ENCODE data around the gene CDKN1A. TPM values are rescaled to one million over a fixed set of nuclear protein-coding genes. Genes with fewer than 3 reads are reported as not detected.

Gene CDKN1A
- total RNA-seq, 1 experiment from 2014 or later: 17.4 TPM

DNA sequence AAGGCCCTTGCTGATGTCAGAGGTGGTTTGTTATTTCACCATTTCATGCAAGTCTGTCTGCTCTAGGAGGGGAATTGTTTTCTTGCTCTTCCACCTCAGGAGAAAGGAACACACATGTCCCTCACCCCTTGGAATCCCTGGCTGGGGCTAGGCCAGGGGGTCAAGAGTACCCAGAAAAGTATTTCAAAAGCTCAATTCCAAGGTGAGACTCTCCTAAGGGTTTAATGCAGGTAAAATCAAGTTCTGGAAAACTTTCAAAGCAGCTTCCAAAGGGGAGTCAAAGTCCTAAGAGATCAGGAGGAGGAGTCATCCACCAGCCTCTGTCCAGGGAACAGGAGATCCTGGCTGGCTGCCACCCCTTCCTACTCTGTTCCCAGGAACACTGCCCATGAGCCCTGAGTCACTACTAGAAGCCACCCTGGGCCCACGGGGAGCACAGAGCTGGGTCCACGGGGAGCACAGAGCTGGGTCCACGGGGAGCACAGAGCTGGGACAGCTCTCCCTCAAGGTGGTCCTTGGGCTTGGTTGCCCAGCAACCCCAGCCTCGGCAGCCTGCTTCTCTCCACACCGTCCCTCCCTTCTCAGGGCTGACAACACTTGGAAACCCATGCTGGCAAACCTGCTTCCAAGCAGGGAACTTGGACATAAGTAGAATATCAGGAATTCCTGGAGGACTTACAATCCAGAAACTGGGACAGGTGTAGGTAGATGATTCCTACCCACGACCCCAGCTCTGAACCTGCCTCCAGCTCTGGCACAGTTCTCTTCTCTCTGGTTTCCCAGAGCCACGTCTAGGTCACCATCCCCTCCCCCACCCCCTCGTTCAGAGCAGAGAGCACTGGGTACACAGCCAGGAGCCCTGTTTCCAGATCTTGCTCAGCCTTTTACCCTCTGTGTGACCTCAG lies 35.3 kb upstream of the CDKN1A start:
- TF ChIP-seq, protein P1, sequence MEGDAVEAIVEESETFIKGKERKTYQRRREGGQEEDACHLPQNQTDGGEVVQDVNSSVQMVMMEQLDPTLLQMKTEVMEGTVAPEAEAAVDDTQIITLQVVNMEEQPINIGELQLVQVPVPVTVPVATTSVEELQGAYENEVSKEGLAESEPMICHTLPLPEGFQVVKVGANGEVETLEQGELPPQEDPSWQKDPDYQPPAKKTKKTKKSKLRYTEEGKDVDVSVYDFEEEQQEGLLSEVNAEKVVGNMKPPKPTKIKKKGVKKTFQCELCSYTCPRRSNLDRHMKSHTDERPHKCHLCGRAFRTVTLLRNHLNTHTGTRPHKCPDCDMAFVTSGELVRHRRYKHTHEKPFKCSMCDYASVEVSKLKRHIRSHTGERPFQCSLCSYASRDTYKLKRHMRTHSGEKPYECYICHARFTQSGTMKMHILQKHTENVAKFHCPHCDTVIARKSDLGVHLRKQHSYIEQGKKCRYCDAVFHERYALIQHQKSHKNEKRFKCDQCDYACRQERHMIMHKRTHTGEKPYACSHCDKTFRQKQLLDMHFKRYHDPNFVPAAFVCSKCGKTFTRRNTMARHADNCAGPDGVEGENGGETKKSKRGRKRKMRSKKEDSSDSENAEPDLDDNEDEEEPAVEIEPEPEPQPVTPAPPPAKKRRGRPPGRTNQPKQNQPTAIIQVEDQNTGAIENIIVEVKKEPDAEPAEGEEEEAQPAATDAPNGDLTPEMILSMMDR (conservative IDR thresholded peaks at IDR 0.05): no peak
- no peak overlapping the region for H3K27ac ChIP-seq (ENCODE audit: insufficient read length, low read depth, low read length)

More for the DNA sequence above, 35.3 kb upstream of the CDKN1A start:
- H2BK12ac ChIP-seq (ENCODE audit: insufficient read length, low read depth, low read length): no peak overlapping the region
- Mint-ChIP-seq H3K27me3 (ENCODE audit: low read depth) (no peaks in the 10 kb centered on the region; the same call in 1 of the 2 replicates), H3K9me3 (no peaks in the 10 kb centered on the region), H3K4me3 (no peak overlapping the region), H3K36me3 (ENCODE audit: insufficient read depth in 1 of 3, low read depth in 3 of 3) (no peaks in the 10 kb centered on the region), H3K4me1 (peaks cover 17% of the 10 kb centered on the region in 2 experiments), H3K27ac (no peak overlapping the region)
- no peaks in the 10 kb centered on the region for H3K27me3 ChIP-seq (ENCODE audit: insufficient read depth, low read length)
- no peak overlapping the region for H2BK15ac ChIP-seq (ENCODE audit: low read depth, low read length)
- H3K4me2 ChIP-seq (ENCODE audit: insufficient read depth, insufficient read length, low read length): no peak overlapping the region
- no peak overlapping the region for H2AFZ ChIP-seq (ENCODE audit: low read length)
- DNase-seq: no peak
- no peaks in the 10 kb centered on the region for H3K23me2 ChIP-seq (ENCODE audit: insufficient read length, low read depth, low read length, poor library complexity, severe bottlenecking)
- no peak overlapping the region for H2BK5ac ChIP-seq (ENCODE audit: insufficient read length, low read length)
- no peak overlapping the region for H3K23ac ChIP-seq (ENCODE audit: insufficient read length, low read depth, low read length)
- no peaks in the 10 kb centered on the region for H3K9me3 ChIP-seq (ENCODE audit: control insufficient read depth, low read depth, low read length)
- H3K4me1 ChIP-seq (ENCODE audit: insufficient read depth, low read length): no peaks in the 10 kb centered on the region
- no peak overlapping the region for H3K14ac ChIP-seq (ENCODE audit: insufficient read depth, low read length)
- H4K5ac ChIP-seq (ENCODE audit: insufficient read length, low read depth, low read length): no peak overlapping the region
- H3K4ac ChIP-seq (ENCODE audit: low read depth, low read length): no peak overlapping the region
- H3T11ph ChIP-seq (ENCODE audit: low read length): no peak overlapping the region
- H3K79me2 ChIP-seq (ENCODE audit: insufficient read depth, low read length): no peaks in the 10 kb centered on the region
- no peak overlapping the region for H2BK120ac ChIP-seq (ENCODE audit: low read depth, low read length, poor library complexity, severe bottlenecking)
- no peaks in the 10 kb centered on the region for H4K20me1 ChIP-seq (ENCODE audit: control insufficient read depth, insufficient read depth, insufficient read length)
- H3K79me1 ChIP-seq (ENCODE audit: insufficient read depth, low read depth, low read length, poor library complexity, severe bottlenecking): no peaks in the 10 kb centered on the region
- H3K56ac ChIP-seq (ENCODE audit: insufficient read length, low read depth, low read length): no peak overlapping the region
- no peak overlapping the region for H2BK20ac ChIP-seq (ENCODE audit: low read depth, low read length, poor library complexity, severe bottlenecking)
- H3K9ac ChIP-seq (ENCODE audit: extremely low read depth, insufficient read length, low read length): no peak overlapping the region
- WGBS (ENCODE audit: extremely low coverage, insufficient read length, low lambda C conversion rate): no CpG with 5 or more reads among the region's 8 CpGs
- no peak overlapping the region for H4K91ac ChIP-seq (ENCODE audit: insufficient read length, low read depth, low read length)
- no peak overlapping the region for H3K18ac ChIP-seq (ENCODE audit: insufficient read length, low read depth, low read length)
- no peak overlapping the region for H2AK5ac ChIP-seq (ENCODE audit: insufficient read length, low read length)
- no peak overlapping the region for H4K8ac ChIP-seq (replicated peaks; ENCODE audit: insufficient read length, low read depth, low read length)

All from H9 (cell line).